SU-DHL-6 (cell line): ENCODE data around the gene TNIK.
"Not testable (repeated sequence)": the region's sequence is repeated elsewhere in the genome, so short reads cannot be mapped to it uniquely, and the experiment has no call there.

Experiments
- H2AFZ ChIP-seq: fragments of 200-600 bp; sonication (generic); 2 replicates; pipeline ENCODE4 v1.6.1; 2014; ENCODE audit warnings: low read depth, mild to moderate bottlenecking, moderate library complexity, mixed read lengths, antibody characterized with exemption, low read length; ENCODE audit not compliant: severe bottlenecking
- H3F3A ChIP-seq: fragments of 200-600 bp; shearing (Covaris generic); 2 replicates; pipeline ENCODE4 v1.6.0; 2016; ENCODE audit warnings: antibody characterized with exemption, mild to moderate bottlenecking; ENCODE audit not compliant: insufficient read depth
- H3K27ac ChIP-seq: fragments of 200-600 bp; sonication (generic); 2 replicates; pipeline ENCODE4 v1.5.1; 2016; ENCODE audit warnings: low read depth, mild to moderate bottlenecking, low read length, moderate library complexity, mixed read lengths
- H3K27me3 ChIP-seq: fragments of 200-600 bp; sonication (generic), shearing (Covaris generic); 2 replicates; pipeline ENCODE4 v1.6.0; 2014; ENCODE audit warnings: mild to moderate bottlenecking, low read length
- H3K36me3 ChIP-seq: fragments of 200-600 bp; sonication (generic); 2 replicates; pipeline ENCODE4 v1.6.1; 2014; ENCODE audit warnings: mild to moderate bottlenecking, low read length, mixed read lengths
- H3K4me2 ChIP-seq: fragments of 300-600, 200-600 bp; shearing (Covaris generic), sonication (generic); 2 replicates; pipeline ENCODE4 v1.6.0; 2014; ENCODE audit warnings: low read length, low read depth, mild to moderate bottlenecking; ENCODE audit not compliant: poor library complexity, severe bottlenecking
- H3K4me3 ChIP-seq: fragments of 200-600 bp; sonication (generic); 2 replicates; pipeline ENCODE4 v1.5.1; 2014; ENCODE audit warnings: antibody characterized with exemption, low read length, mild to moderate bottlenecking, mixed read lengths; ENCODE audit not compliant: insufficient read depth, poor library complexity, severe bottlenecking
- H3K79me2 ChIP-seq: fragments of 200-600 bp; sonication (generic); 2 replicates; pipeline ENCODE4 v1.6.1; 2014; ENCODE audit warnings: mild to moderate bottlenecking, low read length, moderate library complexity; ENCODE audit not compliant: insufficient read depth
- H3K9ac ChIP-seq: fragments of 200-600 bp; sonication (generic); 2 replicates; pipeline ENCODE4 v1.7.0; 2014; ENCODE audit warnings: mild to moderate bottlenecking, low read length
- H3K9me2 ChIP-seq: fragments of 200-600 bp; sonication (generic); replicated peaks from 2 replicates; pipeline ENCODE4 v1.6.1; 2014; ENCODE audit warnings: low read length; ENCODE audit not compliant: insufficient read depth
- H3K9me3 ChIP-seq: fragments of 200-600 bp; sonication (generic); 2 replicates; pipeline ENCODE4 v1.6.1; 2014; ENCODE audit warnings: low read length, mixed read lengths; ENCODE audit not compliant: insufficient read depth
- H4K20me1 ChIP-seq: fragments of 200-600 bp; sonication (generic); 2 replicates; pipeline ENCODE4 v1.6.1; 2014; ENCODE audit warnings: low read depth, mild to moderate bottlenecking, antibody characterized with exemption, low read length, moderate library complexity, mixed read lengths
- CTCF ChIP-seq: fragments of 200-600 bp; sonication (generic); IDR thresholded peaks from one replicate; pipeline ENCODE4 v1.5.1; 2017; ENCODE audit warnings: antibody characterized with exemption, mild to moderate bottlenecking, low read length, moderate library complexity; ENCODE audit not compliant: insufficient read depth, poor library complexity, severe bottlenecking
- EZH2phosphoT487 ChIP-seq: fragments of 200-600 bp; sonication (generic), shearing (Covaris generic); conservative IDR thresholded peaks from 2 replicates; pipeline ENCODE4 v1.6.1; 2018; ENCODE audit warnings: mild to moderate bottlenecking, antibody characterized with exemption, low read length, moderate library complexity, mixed read lengths

TNIK gene

GRCh38 chr3:171306631-171307030 lies 153.6 kb downstream of the TNIK start:
- Histone ChIP-seq H3K27ac (no peak overlapping the region), H2AFZ (no peak overlapping the region), H3K27me3 (no peaks in the 10 kb centered on the region), H3K36me3 (no peaks in the 10 kb centered on the region), H3K4me2 (no peak overlapping the region), H3K9me2 (no peaks in the 10 kb centered on the region), H3K9me3 (no peaks in the 10 kb centered on the region), H3F3A (no peaks in the 10 kb centered on the region), H3K4me3 (no peak overlapping the region), H4K20me1 (no peaks in the 10 kb centered on the region), H3K79me2 (no peaks in the 10 kb centered on the region), H3K9ac (no peak overlapping the region)
- TF ChIP-seq EZH2phosphoT487 (no peak), CTCF (no peak)

GRCh38 chr3:171305823-171306222 lies 154.4 kb downstream of the TNIK start:
- not testable (repeated sequence) for H3K9me3 ChIP-seq, H3K9ac ChIP-seq, H3K4me2 ChIP-seq, H3F3A ChIP-seq, H3K79me2 ChIP-seq, H3K27ac ChIP-seq, H3K9me2 ChIP-seq, H3K4me3 ChIP-seq, H2AFZ ChIP-seq, H3K36me3 ChIP-seq, H3K27me3 ChIP-seq, H4K20me1 ChIP-seq

GRCh38 chr3:171304498-171304897 lies 155.7 kb downstream of the TNIK start:
- not testable (repeated sequence) for H2AFZ ChIP-seq, H4K20me1 ChIP-seq, H3K9me2 ChIP-seq, H3K27me3 ChIP-seq, H3F3A ChIP-seq, H3K79me2 ChIP-seq, H3K4me3 ChIP-seq, H3K9ac ChIP-seq, H3K4me2 ChIP-seq, H3K9me3 ChIP-seq, H3K36me3 ChIP-seq, H3K27ac ChIP-seq

- not testable (repeated sequence) for H3K36me3 ChIP-seq, H3K4me2 ChIP-seq, H3K79me2 ChIP-seq
These were observed 156.2 kb downstream of the TNIK start for GRCh38 chr3:171304017-171304416.

GRCh38 chr3:171301998-171302397 lies 158.2 kb downstream of the TNIK start:
- no peaks in the 10 kb centered on the region for H4K20me1 ChIP-seq

More at GRCh38 chr3:171304017-171304416, 156.2 kb downstream of the TNIK start:
- H3F3A ChIP-seq, H3K9me2 ChIP-seq, H3K27ac ChIP-seq, H2AFZ ChIP-seq, H3K9me3 ChIP-seq, H3K9ac ChIP-seq, H3K4me3 ChIP-seq, H4K20me1 ChIP-seq, H3K27me3 ChIP-seq: not testable (repeated sequence)

More at GRCh38 chr3:171301998-171302397, 158.2 kb downstream of the TNIK start:
- Histone ChIP-seq H2AFZ (no peak overlapping the region), H3K4me3 (no peak overlapping the region), H3K9ac (no peak overlapping the region), H3K27me3 (no peaks in the 10 kb centered on the region), H3K4me2 (no peak overlapping the region), H3F3A (no peaks in the 10 kb centered on the region), H3K79me2 (no peaks in the 10 kb centered on the region), H3K27ac (no peak overlapping the region), H3K9me2 (no peaks in the 10 kb centered on the region), H3K9me3 (no peaks in the 10 kb centered on the region), H3K36me3 (no peaks in the 10 kb centered on the region)
- TF ChIP-seq CTCF: no peak
- TF ChIP-seq EZH2phosphoT487: no peak
